Large intestine (tissue), 3 donors: ENCODE results near the gene ANKRD45. TPM values are rescaled to one million over a fixed set of nuclear protein-coding genes. Genes with fewer than 3 reads are reported as not detected.
"Not testable (repeated sequence)": the region's sequence is repeated elsewhere in the genome, so short reads cannot be mapped to it uniquely, and the experiment has no call there.

Experiments
- DNase-seq, 2 donors: peaks; one replicate each; pipeline versions ENCODE4 v3.0.0 to v3.0.0-alpha.2; 2013
- H3K27ac ChIP-seq: one replicate; pipeline ENCODE4 v1.5.1; 2013; ENCODE audit warnings: low read length
- H3K27me3 ChIP-seq: 2 replicates; pipeline ENCODE4 v1.6.1; 2013; ENCODE audit warnings: low read length; ENCODE audit not compliant: control insufficient read depth, insufficient read depth
- H3K36me3 ChIP-seq: 2 replicates; pipeline ENCODE4 v1.6.1; 2013; ENCODE audit warnings: low read length; ENCODE audit not compliant: control insufficient read depth, insufficient read depth
- H3K4me1 ChIP-seq: one replicate; pipeline ENCODE4 v1.6.1; 2013; ENCODE audit warnings: low read length; ENCODE audit not compliant: control insufficient read depth, insufficient read depth
- H3K4me3 ChIP-seq: one replicate; pipeline ENCODE4 v1.5.1; 2013; ENCODE audit warnings: low read length
- H3K9me3 ChIP-seq: one replicate; pipeline ENCODE4 v1.6.1; 2013; ENCODE audit warnings: mild to moderate bottlenecking, low read depth, low read length, moderate library complexity; ENCODE audit not compliant: control insufficient read depth
- WGBS: methylation state at CpG from one replicate; pipeline ENCODE4 v1.1.5; 2013; ENCODE audit warnings: low lambda C conversion rate; ENCODE audit not compliant: insufficient coverage; 5-methylcytosine and 5-hydroxymethylcytosine counted together
- polyA plus RNA-seq: library from polyadenylated mRNA; unstranded; fragments of 120-200 nt; gene quantifications from one replicate; pipeline ENCODE4 v1.2.1, GENCODE V29; 2013

ANKRD45 gene
- polyA plus RNA-seq, 1 donor = 0.34 TPM

DNA sequence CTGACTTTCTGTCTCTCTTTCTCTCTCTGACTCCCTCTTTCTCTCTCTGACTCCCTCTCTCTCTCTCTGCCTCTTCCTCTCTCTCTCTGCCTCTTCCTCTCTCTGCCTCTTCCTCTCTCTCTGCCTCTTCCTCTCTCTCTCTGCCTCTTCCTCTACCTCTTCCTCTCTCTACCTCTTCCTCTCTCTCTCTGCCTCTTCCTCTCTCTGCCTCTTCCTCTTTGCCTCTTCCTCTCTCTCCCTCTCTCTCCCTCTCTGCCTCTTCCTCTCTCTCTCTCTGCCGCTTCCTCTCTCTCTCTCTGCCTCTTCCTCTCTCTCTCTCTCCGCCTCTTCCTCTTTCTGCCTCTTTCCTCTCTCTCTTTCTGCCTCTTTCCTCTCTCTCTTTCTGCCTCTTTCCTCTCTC is 18.6 kb upstream of the ANKRD45 start:
- 85% methylated on average over 2 of the region's 2 CpGs for WGBS

DNA sequence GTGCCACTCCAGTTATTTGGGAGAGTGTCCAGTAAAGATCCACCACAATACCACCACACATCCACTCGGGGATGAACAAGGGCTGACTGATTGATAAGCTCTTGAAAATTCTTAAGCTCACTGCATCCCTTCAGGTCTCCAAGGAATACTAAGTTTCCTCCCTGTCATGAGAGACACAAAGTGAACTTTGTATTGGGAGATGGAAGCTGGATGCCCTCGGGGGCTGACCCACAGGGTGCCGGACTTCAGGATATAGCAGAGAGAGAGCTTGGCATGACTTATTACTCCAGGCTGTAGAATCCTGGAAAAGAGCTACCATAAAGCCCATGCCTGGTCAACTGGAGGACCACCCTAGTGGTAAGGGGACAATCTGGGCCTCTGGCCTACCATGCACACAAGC is 15.5 kb upstream of the ANKRD45 start:
- not testable (repeated sequence) for DNase-seq, H3K36me3 ChIP-seq, H3K27ac ChIP-seq, H3K4me1 ChIP-seq, H3K4me3 ChIP-seq, H3K9me3 ChIP-seq, H3K27me3 ChIP-seq
- no CpG with 5 or more reads among the region's 3 CpGs for WGBS

More for the DNA sequence above, 18.6 kb upstream of the ANKRD45 start:
- DNase-seq = no peak
- Histone ChIP-seq H3K27me3 (peaks cover 6% of the 10 kb centered on the region), H3K36me3 (no peaks in the 10 kb centered on the region), H3K4me1 (no peaks in the 10 kb centered on the region), H3K27ac (no peak overlapping the region), H3K4me3 (no peak overlapping the region), H3K9me3 (no peaks in the 10 kb centered on the region)

DNA sequence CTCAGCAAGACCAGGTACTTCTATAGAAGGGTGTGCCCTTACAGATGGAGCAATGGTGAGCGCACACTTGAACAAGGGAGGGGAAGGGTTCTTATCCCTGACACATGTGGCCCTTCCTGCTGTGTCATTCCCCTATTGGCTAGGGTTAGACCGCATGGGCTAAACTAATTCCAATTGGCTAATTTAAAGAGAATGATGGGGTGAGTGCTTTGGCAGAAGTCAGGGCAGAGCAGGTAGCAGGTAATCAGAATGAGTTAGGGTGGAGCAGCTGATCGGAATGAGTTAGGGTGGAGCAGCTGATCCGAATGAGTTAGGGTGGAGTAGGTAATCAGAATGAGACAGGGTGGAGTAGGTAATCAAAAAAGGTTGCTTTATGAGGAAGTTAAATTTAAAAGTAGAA is 14.2 kb upstream of the ANKRD45 start:
- DNase-seq, H3K27me3 ChIP-seq, H3K4me1 ChIP-seq, H3K27ac ChIP-seq, H3K9me3 ChIP-seq, H3K4me3 ChIP-seq, H3K36me3 ChIP-seq: not testable (repeated sequence)
- WGBS = 55% methylated on average over 2 of the region's 4 CpGs

DNA sequence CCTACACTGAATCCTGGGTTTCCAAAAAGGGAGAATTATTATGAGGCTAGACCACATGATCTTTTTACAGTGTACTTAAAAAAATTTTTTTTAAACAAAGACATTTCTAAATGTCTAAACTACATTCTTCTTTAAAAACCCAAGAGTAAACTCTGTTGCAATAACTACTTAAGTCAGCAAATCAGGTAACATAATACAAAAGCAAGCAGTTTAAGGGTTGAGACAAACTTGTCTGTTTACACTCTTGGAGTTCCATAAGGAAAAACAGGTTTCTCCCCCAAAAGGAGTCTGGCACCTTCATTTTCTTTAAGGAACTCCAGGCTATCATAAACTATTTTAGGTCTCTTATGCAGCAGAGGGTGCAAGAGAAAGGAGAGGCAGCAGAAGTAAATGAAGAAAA is 12.5 kb upstream of the ANKRD45 start:
- DNase-seq = no peak

DNA sequence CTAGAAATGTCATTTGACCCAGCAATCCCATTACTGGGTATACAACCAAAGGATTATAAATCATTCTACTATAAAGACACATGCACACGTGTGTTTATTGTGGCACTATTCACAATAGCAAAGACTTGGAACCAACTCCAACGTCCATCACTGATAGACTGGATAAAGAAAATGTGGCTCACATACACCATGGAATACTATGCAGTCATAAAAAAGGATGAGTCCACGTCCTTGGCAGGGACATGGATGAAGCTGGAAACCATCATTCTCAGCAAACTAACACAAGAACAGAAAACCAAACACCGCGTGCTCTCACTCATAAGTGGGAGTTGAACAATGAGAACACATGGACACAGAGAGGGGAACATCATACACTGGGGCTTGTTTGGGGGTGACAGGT is 10.5 kb upstream of the ANKRD45 start:
- not testable (repeated sequence) for H3K27me3 ChIP-seq, H3K36me3 ChIP-seq, H3K9me3 ChIP-seq, H3K4me3 ChIP-seq, H3K27ac ChIP-seq, DNase-seq, H3K4me1 ChIP-seq
- WGBS = 92% methylated on average over 2 of the region's 5 CpGs

More for the DNA sequence above, 12.5 kb upstream of the ANKRD45 start:
- H3K9me3 ChIP-seq = no peaks in the 10 kb centered on the region
- H3K27ac ChIP-seq = no peak overlapping the region
- H3K36me3 ChIP-seq = no peaks in the 10 kb centered on the region
- H3K4me3 ChIP-seq = no peak overlapping the region
- H3K4me1 ChIP-seq = no peaks in the 10 kb centered on the region
- peaks cover 2% of the 10 kb centered on the region for H3K27me3 ChIP-seq

DNA sequence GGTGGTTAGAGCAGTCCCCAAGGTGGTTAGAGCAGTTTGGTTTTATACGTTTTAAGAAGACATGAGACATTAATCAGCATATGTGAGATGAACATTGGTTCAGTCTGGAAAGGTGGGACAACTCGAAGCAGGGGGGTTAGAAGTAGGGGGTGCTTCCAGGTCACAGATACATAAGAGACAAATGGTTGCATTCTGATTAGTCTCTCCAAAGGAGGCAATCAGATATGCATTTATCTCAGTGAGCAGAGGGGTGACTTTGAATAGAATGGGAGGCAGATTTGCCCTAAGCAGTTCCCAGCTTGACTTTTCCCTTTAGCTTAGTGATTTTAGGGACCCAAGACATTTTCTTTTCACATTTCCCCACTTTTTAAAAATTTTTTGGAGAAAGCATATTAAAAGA is 4.8 kb upstream of the ANKRD45 start:
- not testable (repeated sequence) for H3K4me1 ChIP-seq, DNase-seq, H3K36me3 ChIP-seq, H3K27ac ChIP-seq, H3K9me3 ChIP-seq, H3K4me3 ChIP-seq
- no CpG with 5 or more reads among the region's 2 CpGs for WGBS
- peaks cover 13% of the 10 kb centered on the region for H3K27me3 ChIP-seq

DNA sequence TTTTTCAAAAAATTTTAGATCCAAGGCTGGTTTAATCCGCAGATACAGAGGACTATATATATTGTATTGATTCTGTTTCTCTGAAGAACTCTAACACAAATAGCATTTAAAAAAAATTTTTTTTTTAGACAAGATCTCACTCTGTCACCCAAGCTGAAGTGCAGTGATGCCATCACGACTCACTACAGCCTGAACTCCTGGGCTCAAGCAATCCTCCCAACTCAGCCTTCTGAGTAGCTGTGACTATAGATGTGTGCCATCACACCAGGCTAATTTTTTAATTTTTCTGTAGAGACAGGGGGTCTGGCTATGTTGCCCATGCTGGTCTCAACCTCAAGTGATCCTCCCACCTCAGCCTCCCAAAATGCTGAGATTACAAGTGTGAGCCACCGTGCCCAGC is 3.0 kb downstream of the ANKRD45 start:
- H3K9me3 ChIP-seq = peaks cover 3% of the 10 kb centered on the region
- no peaks in the 10 kb centered on the region for H3K4me1 ChIP-seq
- H3K27me3 ChIP-seq = peaks cover 24% of the 10 kb centered on the region
- no peak overlapping the region for H3K4me3 ChIP-seq
- H3K36me3 ChIP-seq = no peaks in the 10 kb centered on the region
- no peak for DNase-seq
- WGBS = 88% methylated on average over 1 of the region's 3 CpGs
- H3K27ac ChIP-seq = no peak overlapping the region

DNA sequence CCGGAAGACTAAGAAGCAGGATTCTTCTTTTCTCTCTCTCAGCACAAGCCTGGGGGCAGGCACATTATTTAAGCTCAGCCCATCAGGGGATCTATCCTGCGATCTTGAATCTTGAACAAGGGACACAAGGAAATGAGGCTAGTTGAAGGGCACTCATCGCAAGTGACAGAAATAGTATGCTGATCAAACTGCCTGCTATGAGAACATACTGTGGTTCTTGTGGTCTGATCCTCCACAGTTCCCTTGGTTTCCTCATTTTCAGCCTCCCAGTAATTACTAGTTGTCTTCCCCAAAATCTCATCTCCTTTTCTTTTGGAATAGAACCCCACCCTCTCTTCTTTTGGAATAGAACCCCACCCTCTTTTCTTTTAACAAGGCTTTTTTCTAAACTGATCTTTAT is 6.5 kb downstream of the ANKRD45 start:
- DNase-seq = no peak
- Histone ChIP-seq H3K27me3 (peaks cover under 1% of the 10 kb centered on the region), H3K36me3 (no peaks in the 10 kb centered on the region), H3K9me3 (no peaks in the 10 kb centered on the region), H3K4me3 (no peak overlapping the region), H3K27ac (no peak overlapping the region), H3K4me1 (no peaks in the 10 kb centered on the region)
- WGBS = no CpG with 5 or more reads among the region's 3 CpGs

DNA sequence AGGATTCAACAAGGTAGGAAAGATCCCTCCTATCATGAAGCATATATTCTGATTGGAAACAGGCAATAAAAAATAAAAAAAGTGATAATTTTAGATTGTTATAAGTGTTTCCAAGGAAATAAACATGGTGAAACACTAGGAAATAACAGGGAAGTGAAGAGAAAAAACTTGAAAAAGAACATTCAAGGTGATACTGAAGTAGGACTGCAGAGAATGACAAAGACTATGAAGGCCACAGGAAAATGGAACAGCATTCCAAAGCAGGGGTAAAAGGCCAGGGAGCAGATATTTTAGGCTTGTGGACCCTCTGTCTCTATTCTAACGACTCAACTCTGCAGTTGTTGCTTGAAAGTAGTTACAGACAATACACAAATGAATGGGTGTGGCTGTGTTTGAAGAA is 7.9 kb downstream of the ANKRD45 start:
- H3K36me3 ChIP-seq = no peaks in the 10 kb centered on the region
- WGBS = no CpG with 5 or more reads among the region's 1 CpG
- H3K9me3 ChIP-seq = no peaks in the 10 kb centered on the region
- no peak overlapping the region for H3K27ac ChIP-seq
- H3K4me1 ChIP-seq = no peaks in the 10 kb centered on the region
- no peak for DNase-seq
- no peak overlapping the region for H3K4me3 ChIP-seq
- no peaks in the 10 kb centered on the region for H3K27me3 ChIP-seq

DNA sequence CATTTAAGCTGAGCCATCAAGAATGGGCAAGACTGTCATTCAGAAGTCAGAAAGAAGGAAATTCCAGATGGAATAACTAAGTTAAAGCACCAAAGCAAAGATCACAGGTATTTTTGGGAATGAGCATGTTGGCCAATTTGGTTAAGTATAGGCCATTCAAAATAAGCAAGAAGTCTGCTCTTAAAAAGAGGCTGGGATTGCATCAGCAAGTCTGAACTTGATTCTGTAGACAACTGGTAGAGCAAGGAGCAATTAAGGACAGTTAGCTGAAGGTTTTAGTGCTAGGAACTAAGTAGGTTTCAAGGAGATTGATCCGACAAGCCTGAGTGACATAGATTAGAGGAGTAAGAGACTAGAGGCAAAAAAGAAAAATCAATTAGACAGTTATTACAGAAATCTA is 8.4 kb downstream of the ANKRD45 start:
- Histone ChIP-seq H3K36me3 (no peaks in the 10 kb centered on the region), H3K4me3 (no peak overlapping the region), H3K9me3 (no peaks in the 10 kb centered on the region), H3K4me1 (no peaks in the 10 kb centered on the region), H3K27me3 (no peaks in the 10 kb centered on the region), H3K27ac (no peak overlapping the region)
- no CpG with 5 or more reads among the region's 1 CpG for WGBS
- no peak for DNase-seq

DNA sequence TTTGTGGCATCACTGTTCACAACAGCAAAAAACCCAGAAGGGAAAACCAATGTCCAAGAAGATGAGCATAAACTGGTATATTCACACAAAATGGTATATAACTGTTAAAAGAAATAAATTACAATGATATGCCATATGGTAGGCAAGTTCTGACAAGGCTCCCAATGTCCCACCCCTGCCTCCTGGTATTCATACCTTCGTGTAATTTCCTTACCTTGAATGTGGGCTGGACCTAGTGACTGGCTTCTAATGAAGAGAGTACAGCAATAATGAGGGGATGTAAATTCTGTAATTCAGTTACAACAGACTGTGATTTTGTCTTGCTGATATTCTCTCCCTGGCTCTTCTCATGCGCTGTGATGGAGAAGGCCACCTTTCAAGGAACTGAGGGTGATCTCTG is 9.3 kb downstream of the ANKRD45 start:
- H3K36me3 ChIP-seq = no peaks in the 10 kb centered on the region
- WGBS = no CpG with 5 or more reads among the region's 2 CpGs
- no peak for DNase-seq
- H3K27me3 ChIP-seq = no peaks in the 10 kb centered on the region
- no peak overlapping the region for H3K27ac ChIP-seq
- H3K9me3 ChIP-seq = no peaks in the 10 kb centered on the region
- no peak overlapping the region for H3K4me3 ChIP-seq
- no peaks in the 10 kb centered on the region for H3K4me1 ChIP-seq
